DND-41 (cell line): ENCODE results near the gene RAB30.

Experiments
- ATAC-seq: fragments of 200-7000 bp; cut with Tn5 transposase; 3 replicates; pipeline ENCODE4 v1.9.1; 2021; ENCODE audit warnings: low read depth; ENCODE audit not compliant: insufficient read depth
- DNase-seq: peaks from one replicate; pipeline ENCODE4 v3.0.0-alpha.2; 2020
- H2AFZ ChIP-seq: 2 replicates; pipeline ENCODE4 v1.6.0; 2012; ENCODE audit warnings: low read depth, low read length
- H3K27ac ChIP-seq: 2 replicates; pipeline ENCODE4 v1.5.1; 2012; ENCODE audit warnings: low read length, inconsistent platforms
- H3K27me3 ChIP-seq: fragments of 200-600 bp; sonication (generic); 2 replicates; pipeline ENCODE4 v1.6.0; 2012; ENCODE audit warnings: low read length, mild to moderate bottlenecking, inconsistent platforms; ENCODE audit not compliant: insufficient read depth, poor library complexity
- H3K36me3 ChIP-seq: 2 replicates; pipeline ENCODE4 v1.5.1; 2012; ENCODE audit warnings: low read length, inconsistent platforms; ENCODE audit not compliant: insufficient read depth
- H3K4me1 ChIP-seq: 2 replicates; pipeline ENCODE4 v1.5.1; 2012; ENCODE audit warnings: mild to moderate bottlenecking, low read length; ENCODE audit not compliant: insufficient read depth
- H3K4me2 ChIP-seq: 2 replicates; pipeline ENCODE4 v1.6.0; 2012; ENCODE audit warnings: mild to moderate bottlenecking, moderate library complexity, low read length, inconsistent platforms; ENCODE audit not compliant: insufficient read depth
- H3K4me3 ChIP-seq, 2 experiments: fragments of 200-600 bp in 1 of 2; shearing (Covaris generic) in 1 of 2; 2 replicates each; pipeline ENCODE4 v1.5.1; 2012 to 2016; ENCODE audit warnings: inconsistent platforms in 2 of 2, low read length in 2 of 2, mild to moderate bottlenecking in 2 of 2, low read depth in 1 of 2, moderate library complexity in 1 of 2
- H3K79me2 ChIP-seq: 2 replicates; pipeline ENCODE4 v1.6.0; 2012; ENCODE audit warnings: low read length, inconsistent platforms; ENCODE audit not compliant: insufficient read depth
- H3K9ac ChIP-seq: 2 replicates; pipeline ENCODE4 v1.6.0; 2012; ENCODE audit warnings: low read depth, mild to moderate bottlenecking, inconsistent platforms, low read length, moderate library complexity
- H3K9me3 ChIP-seq: 2 replicates; pipeline ENCODE4 v1.5.1; 2012; ENCODE audit warnings: low read length, moderate library complexity, mild to moderate bottlenecking, inconsistent platforms; ENCODE audit not compliant: insufficient read depth, severe bottlenecking
- H4K20me1 ChIP-seq: 2 replicates; pipeline ENCODE4 v1.6.0; 2012; ENCODE audit warnings: low read length; ENCODE audit not compliant: insufficient read depth
- EZH2 ChIP-seq: IDR thresholded peaks from 3 replicates; pipeline ENCODE4 v1.6.1; 2012; ENCODE audit warnings: borderline replicate concordance, low read depth, mild to moderate bottlenecking, moderate library complexity, low read length, inconsistent platforms; ENCODE audit not compliant: severe bottlenecking
- TF ChIP-seq, protein P1 (sequence below): IDR thresholded peaks from 2 replicates; pipeline ENCODE4 v1.5.1; 2012; ENCODE audit warnings: borderline replicate concordance, low read length, moderate library complexity, mild to moderate bottlenecking; ENCODE audit not compliant: poor library complexity, severe bottlenecking; ENCODE audit errors: extremely low read depth

RAB30 gene

DNA sequence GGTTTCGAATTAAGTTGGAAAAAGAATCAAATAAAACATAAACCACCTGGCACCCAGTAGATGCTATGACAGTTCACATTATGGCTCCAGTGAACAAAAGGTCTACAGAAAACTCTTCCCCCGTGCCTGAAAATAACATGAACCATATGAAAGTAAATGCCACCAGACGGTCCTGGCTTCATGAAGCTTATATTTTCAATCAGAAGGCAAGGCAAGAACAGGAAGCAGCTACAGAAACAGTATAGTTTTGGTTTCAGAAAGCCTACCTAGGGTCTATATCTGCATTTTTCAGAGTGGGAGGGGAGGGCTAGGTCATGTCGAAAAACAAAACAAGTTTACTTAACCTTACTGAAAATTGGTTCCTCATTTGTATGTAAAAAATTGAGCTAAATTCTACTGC is 9.8 kb downstream of the RAB30 start:
- no peak overlapping the region for H3K4me2 ChIP-seq
- no peaks in the 10 kb centered on the region for H3K36me3 ChIP-seq
- H2AFZ ChIP-seq, result no peak overlapping the region
- no peaks in the 10 kb centered on the region for H3K79me2 ChIP-seq
- no peaks in the 10 kb centered on the region for H3K27me3 ChIP-seq
- no peak overlapping the region for H3K4me3 ChIP-seq
- no peak overlapping the region for H3K9ac ChIP-seq
- TF ChIP-seq EZH2, result no peak
- TF ChIP-seq, protein P1, sequence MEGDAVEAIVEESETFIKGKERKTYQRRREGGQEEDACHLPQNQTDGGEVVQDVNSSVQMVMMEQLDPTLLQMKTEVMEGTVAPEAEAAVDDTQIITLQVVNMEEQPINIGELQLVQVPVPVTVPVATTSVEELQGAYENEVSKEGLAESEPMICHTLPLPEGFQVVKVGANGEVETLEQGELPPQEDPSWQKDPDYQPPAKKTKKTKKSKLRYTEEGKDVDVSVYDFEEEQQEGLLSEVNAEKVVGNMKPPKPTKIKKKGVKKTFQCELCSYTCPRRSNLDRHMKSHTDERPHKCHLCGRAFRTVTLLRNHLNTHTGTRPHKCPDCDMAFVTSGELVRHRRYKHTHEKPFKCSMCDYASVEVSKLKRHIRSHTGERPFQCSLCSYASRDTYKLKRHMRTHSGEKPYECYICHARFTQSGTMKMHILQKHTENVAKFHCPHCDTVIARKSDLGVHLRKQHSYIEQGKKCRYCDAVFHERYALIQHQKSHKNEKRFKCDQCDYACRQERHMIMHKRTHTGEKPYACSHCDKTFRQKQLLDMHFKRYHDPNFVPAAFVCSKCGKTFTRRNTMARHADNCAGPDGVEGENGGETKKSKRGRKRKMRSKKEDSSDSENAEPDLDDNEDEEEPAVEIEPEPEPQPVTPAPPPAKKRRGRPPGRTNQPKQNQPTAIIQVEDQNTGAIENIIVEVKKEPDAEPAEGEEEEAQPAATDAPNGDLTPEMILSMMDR, result no peak
- H4K20me1 ChIP-seq, result no peaks in the 10 kb centered on the region
- DNase-seq, result no peak
- ATAC-seq, result no peak
- H3K9me3 ChIP-seq, result no peaks in the 10 kb centered on the region
- H3K4me1 ChIP-seq, result peaks cover 4% of the 10 kb centered on the region; the same call in 1 of the 2 replicates
- no peak overlapping the region for H3K27ac ChIP-seq

DNA sequence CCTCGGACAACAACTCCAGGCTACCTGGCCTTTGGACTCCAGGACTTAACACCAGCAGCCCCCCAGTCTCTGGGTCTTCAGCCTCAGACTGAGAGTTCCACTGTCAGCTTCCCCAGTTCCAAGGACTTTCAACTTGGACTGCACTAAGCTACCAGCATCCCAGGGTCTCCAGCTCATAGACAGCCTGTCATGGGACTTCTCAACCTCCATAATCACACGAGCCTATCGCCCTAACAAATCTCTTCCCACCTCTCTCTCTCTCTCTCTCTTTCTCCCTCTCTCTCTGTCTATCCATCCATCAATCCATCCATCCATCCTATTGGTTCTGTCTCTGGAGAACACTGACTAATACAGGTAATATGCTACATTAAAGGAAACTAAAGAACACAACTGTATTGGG is 10.7 kb downstream of the RAB30 start:
- Histone ChIP-seq H3K4me1 (peaks cover 4% of the 10 kb centered on the region; the same call in 1 of the 2 replicates), H3K9me3 (no peaks in the 10 kb centered on the region), H2AFZ (no peak overlapping the region), H4K20me1 (no peaks in the 10 kb centered on the region), H3K27me3 (no peaks in the 10 kb centered on the region), H3K4me3 (no peak overlapping the region), H3K27ac (no peak overlapping the region), H3K36me3 (no peaks in the 10 kb centered on the region), H3K79me2 (no peaks in the 10 kb centered on the region), H3K4me2 (no peak overlapping the region), H3K9ac (no peak overlapping the region)
- TF ChIP-seq, protein P1, result no peak
- TF ChIP-seq EZH2, result no peak
- ATAC-seq (no peak), DNase-seq (no peak)

DNA sequence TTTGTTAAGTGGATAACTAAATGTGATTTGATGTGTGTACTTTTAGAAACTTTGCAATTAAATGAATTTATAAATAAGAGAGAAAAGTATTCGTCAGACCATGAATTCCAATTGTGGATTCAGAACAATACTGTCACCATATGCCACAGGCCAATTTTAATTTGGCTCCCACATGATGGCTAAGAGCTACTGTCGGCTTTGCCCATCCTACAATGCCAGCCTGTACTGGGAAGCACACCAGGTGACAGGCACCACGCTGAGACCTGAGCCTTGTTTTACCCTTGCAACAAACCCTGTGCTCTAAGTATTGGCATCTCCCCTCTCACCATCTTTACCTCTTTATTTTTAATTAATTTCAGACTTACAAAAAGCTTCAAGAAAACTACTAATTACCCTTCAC is 14.0 kb downstream of the RAB30 start:
- H3K79me2 ChIP-seq, result no peaks in the 10 kb centered on the region
- no peak overlapping the region for H3K9ac ChIP-seq
- H2AFZ ChIP-seq, result no peak overlapping the region
- H3K9me3 ChIP-seq, result no peaks in the 10 kb centered on the region
- ATAC-seq (no peak), DNase-seq (no peak)
- no peaks in the 10 kb centered on the region for H3K36me3 ChIP-seq
- H3K27ac ChIP-seq, result no peak overlapping the region
- H3K4me3 ChIP-seq, result no peak overlapping the region
- no peak overlapping the region for H3K4me2 ChIP-seq
- TF ChIP-seq EZH2, result no peak
- TF ChIP-seq, protein P1, result no peak
- no peaks in the 10 kb centered on the region for H3K27me3 ChIP-seq
- H3K4me1 ChIP-seq, result no peaks in the 10 kb centered on the region
- H4K20me1 ChIP-seq, result no peaks in the 10 kb centered on the region

DNA sequence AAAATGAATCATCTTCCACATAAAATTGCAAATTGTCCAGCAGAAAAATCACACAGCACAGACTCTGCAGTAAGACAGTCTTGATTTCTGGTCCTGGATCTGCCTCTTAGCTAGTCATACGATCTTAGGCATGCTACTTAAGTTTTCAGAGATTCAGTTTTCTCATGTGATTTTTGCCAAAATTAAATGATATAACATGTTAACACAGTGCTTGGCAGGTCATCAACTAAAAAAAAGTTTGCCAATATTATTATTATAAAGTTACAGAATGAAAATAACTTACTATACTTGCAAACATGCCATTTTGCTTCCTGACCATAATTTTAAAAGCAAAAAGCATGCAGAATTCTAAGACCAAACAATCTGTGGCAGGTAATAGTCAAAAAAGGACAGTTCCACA is 15.1 kb downstream of the RAB30 start:
- no peaks in the 10 kb centered on the region for H3K36me3 ChIP-seq
- ATAC-seq, result no peak
- H3K4me2 ChIP-seq, result no peak overlapping the region
- no peak overlapping the region for H3K9ac ChIP-seq
- H3K79me2 ChIP-seq, result no peaks in the 10 kb centered on the region
- no peak for TF ChIP-seq EZH2
- TF ChIP-seq, protein P1, result no peak
- no peaks in the 10 kb centered on the region for H3K4me1 ChIP-seq
- no peaks in the 10 kb centered on the region for H3K27me3 ChIP-seq
- DNase-seq, result no peak
- H3K4me3 ChIP-seq, result no peak overlapping the region
- no peak overlapping the region for H3K27ac ChIP-seq
- no peaks in the 10 kb centered on the region for H3K9me3 ChIP-seq
- no peaks in the 10 kb centered on the region for H4K20me1 ChIP-seq
- no peak overlapping the region for H2AFZ ChIP-seq
